T47D (cell line): Measurements from ENCODE around the gene ANKRD42.
A peak's percentile ranks its signal among the peaks of the same experiment; 100 is the strongest.

Experiments used
- DNase-seq, 2 experiments: peaks; one replicate each; pipeline versions ENCODE4 v3.0.0 to v3.0.0-alpha.2; 2011 to 2012; ENCODE audit warnings: low read depth in 1 of 2, low spot score in 1 of 2
- JUND ChIP-seq: IDR thresholded peaks from 2 replicates; pipeline ENCODE4 v1.6.1; 2012; ENCODE audit warnings: low read depth
- in situ Hi-C: cut with HindIII; loops from 2 replicates; pipeline ENCODE4 v1.10.0; 2016; ENCODE audit warnings: low sequenced_read_pairs, low pct_unique_long_range_greater_than_20kb

Gene ANKRD42

DNA sequence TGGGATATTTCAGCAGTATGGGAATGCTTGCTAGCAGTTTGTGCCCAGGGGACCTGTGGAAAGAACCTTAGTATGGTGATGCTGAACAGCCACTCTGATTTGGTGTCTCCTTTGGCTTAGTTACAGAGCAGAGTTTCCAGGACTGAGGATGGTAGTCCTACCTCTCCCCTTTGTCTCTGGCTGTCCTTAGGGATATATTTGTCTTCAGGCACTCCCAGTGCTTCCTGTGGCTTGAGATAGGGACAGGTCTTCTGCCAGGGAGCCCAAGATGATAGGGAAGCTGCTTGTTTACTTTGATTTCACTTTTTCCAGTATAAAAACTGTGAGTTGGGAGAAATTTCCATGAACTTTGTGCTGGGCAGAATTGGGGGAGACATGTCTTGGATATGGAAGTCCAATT lies 28.2 kb downstream of the ANKRD42 start:
- DNase-seq = no peak
- TF ChIP-seq JUND = no peak
- in situ Hi-C loops = no loop called here

DNA sequence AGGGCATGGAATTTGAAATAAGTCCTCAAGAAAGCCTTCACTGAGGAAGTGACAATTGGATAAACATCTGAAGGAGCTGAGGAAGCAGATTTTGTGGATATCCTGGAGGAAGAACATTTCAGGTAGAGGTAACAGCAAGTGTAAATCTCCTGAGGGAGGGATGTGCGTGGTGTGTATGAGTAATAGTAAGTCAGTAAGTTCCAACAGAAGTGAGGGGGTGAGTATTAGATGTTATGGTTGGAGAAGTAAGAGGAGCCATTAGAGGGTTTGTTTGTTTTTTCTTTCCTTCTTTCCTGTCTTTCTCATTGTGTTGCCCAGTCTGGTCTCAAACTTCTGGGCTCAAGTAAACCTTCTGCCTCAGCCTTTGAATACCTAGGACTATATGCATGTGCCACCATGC lies 29.0 kb downstream of the ANKRD42 start:
- TF ChIP-seq JUND = no peak
- in situ Hi-C loops = no loop called here
- no peak for DNase-seq

DNA sequence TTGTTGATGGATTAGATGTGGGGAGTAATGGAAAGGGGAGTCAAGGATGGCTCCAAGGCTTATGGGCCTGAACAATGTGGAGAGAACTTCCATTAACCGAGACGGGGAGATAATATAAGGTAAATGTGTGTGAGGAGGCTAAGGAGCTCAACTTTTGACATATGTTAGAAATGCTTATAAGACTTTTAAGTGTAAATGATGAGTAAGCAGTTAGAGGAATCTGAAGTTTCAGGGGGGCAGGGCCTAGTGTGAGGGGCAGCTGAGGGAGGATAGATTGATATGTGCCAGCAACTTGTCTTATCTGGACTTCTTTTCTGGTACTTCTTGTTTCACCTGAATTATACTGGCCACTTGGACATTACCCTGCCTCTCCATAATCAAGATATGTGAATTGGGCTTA lies 29.9 kb downstream of the ANKRD42 start:
- DNase-seq = no peak
- no peak for TF ChIP-seq JUND
- in situ Hi-C loops = no loop called here

DNA sequence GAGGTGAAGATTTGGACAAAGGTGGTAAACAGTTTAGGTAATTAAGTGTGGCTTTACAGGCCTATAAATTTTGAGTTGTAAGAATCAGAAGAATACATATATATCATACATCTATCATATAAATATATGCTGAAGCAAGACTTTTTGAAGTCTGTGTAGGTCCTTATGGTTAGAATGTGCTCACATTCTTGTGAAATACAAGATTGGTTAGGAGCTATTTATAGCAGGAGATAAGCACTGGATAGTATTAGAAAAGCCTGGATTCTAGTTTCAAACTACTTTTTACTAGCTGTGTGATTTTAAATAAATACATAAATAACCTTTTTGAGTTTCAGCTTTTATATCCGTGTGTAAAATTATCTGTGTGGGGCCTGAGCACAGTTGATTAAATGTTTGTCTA lies 42.3 kb downstream of the ANKRD42 start:
- DNase-seq = no peak
- in situ Hi-C loops = no loop called here
- no peak for TF ChIP-seq JUND

DNA sequence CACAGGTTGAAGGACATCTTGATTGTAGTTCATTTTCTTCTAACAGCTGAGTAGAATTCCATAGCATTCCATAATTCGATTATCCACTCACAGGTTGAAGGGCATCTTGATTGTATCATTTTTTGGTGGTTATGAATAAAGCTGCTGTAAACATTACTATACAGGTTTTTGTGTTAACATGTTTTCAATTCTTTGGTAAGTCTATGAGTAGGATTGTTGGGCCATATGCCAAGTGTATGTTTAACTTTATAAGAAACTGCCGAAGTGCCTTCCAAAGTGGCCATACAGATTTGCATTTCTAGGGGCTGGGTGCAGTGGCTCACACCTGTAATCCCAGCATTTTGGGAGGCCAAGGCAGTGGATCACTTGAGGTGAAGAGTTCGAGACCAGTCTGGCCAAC lies 44.6 kb downstream of the ANKRD42 start:
- DNase-seq = no peak
- TF ChIP-seq JUND = no peak
- in situ Hi-C loops = no loop called here

DNA sequence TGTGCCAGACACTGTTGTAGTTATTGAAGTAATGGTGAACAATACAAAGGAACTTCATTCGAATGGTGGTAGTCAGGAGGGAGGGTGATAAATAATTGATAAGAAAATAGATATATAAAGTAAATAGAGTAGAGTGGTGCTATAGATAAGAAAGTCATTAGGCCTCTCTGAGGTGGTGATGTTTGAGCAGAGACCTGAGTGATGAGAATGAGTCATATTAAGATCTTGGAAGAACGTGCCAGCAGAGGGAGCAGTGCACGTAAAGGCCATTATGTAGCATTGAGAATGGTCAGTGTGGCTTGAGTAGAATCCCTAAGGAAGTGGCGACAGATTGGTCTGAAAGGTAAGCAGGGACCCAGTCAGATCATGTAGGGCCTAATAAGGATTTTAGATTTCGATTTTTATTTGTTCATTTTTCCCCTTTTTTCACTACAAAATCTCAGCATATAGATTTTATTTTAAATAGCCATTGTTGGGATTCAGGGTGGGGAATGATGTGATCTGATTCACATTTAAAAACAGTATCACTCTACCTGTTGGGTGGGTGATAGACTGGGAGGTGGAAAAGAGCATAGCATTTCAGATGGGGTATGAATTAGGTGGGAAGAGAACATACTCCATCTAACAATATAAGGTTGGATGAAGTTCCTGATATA lies 47.9 kb downstream of the ANKRD42 start:
- no peak for TF ChIP-seq JUND
- DNase-seq = peak; percentile 33 to 88
- in situ Hi-C loops = no loop called here

DNA sequence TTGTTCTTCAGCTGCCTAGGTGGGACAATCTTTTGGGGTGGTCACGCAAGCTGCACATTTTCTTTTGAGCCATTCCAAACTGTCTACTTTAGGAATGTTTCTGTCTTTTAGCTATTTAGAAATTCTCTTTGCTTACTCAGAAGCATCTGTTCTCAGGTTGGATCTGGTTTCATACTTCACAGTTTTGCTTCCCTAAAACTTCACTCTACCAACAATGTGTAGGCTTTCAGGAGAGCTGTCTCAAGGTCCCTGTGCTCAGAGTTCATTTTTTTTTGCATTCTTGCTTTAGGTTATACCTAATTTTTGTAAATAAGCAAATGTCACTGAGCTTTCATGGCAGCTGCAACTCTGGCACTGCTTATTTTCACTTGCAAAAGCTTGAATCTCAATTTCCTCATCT lies 55.9 kb downstream of the ANKRD42 start:
- DNase-seq = no peak
- no peak for TF ChIP-seq JUND
- in situ Hi-C loops = no loop called here

DNA sequence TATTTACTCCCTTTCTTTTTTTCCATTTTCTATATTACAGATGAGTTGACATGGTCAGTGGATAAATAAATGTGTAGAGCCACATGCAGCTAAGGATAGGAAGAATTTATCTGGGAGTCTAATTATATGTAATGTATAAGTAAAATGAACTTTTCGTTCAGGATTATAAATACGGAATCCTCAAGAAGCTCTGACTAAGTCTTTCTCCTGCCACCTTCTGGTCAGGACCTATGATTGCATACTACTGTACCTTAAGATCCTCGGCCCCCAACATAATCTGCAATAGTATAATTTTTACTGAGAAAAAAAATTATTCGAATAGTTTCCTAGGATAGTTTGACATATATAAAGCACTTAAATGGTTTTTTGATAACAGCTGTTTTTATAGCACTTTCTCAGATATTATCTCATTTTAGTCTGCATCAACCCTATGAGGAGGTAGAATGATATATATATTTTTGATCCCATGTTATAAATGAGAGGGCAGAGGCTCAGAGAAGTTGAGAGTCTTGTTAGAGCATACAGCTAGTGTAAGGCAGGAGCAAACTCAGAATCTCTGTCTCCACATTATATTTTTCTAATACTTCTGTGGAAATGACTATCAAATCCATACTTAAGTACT lies 56.6 kb downstream of the ANKRD42 start:
- DNase-seq = peak; percentile 41 to 67
- TF ChIP-seq JUND = no peak
- in situ Hi-C loops = no loop called here

DNA sequence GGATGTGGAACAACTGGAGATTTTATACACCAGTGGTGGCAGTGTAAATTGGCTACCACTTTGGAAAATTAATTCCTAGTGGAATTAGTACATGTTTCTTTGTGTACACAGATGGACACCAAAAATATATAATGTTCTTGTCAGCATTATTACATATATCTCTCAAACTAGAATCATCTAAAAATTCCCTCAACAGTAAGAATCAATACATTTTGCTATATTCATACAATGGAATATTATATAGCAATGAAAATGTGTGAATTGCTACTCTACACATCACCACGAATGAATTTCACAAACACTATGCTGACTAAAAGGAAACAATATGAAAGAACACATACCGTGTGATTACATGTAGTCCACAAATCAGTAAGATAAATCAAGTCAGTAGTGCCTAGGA lies 58.8 kb downstream of the ANKRD42 start:
- no peak for DNase-seq
- in situ Hi-C loops = no loop called here
- no peak for TF ChIP-seq JUND

DNA sequence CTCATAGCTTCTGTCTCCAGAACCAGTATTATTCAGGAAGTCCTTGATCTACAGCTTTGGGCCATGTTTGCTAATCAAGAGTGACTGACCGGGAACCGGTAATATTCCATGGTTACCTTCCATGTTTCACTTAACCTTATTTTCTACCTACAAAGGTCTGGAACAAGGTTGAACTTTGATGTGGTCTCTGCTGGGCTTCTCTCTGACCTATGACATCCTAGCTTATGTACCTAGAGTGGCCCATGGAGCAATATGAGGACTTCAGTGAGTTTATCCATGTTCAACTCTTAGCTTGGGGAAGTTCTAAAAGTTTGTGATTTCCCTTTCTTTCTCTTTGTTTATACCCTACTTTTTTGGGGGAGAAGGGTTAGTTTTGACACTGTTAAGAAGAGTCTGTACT lies 59.4 kb downstream of the ANKRD42 start:
- no peak for TF ChIP-seq JUND
- in situ Hi-C loops = no loop called here

DNA sequence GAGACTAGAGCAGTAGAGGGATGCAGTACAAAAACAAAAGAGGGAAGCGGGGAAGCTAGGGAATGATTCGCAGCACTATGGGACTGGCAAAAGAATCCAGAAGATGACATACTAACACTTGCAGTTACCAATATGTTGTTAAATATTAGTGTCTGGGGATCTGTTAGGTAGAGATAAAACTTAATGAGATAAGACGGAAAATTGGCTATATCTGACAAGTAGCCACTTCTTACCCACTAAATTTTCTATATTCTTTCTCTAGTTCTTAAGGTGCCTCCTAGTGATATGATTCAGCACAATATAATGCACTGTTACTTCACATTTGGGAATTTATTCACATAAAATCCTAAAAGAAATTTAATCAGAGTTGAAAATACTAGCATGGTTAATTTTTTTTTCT lies 61.9 kb downstream of the ANKRD42 start:
- DNase-seq = no peak
- TF ChIP-seq JUND = no peak
- in situ Hi-C loops = no loop called here

More for the DNA sequence above, 59.4 kb downstream of the ANKRD42 start:
- DNase-seq = no peak

DNA sequence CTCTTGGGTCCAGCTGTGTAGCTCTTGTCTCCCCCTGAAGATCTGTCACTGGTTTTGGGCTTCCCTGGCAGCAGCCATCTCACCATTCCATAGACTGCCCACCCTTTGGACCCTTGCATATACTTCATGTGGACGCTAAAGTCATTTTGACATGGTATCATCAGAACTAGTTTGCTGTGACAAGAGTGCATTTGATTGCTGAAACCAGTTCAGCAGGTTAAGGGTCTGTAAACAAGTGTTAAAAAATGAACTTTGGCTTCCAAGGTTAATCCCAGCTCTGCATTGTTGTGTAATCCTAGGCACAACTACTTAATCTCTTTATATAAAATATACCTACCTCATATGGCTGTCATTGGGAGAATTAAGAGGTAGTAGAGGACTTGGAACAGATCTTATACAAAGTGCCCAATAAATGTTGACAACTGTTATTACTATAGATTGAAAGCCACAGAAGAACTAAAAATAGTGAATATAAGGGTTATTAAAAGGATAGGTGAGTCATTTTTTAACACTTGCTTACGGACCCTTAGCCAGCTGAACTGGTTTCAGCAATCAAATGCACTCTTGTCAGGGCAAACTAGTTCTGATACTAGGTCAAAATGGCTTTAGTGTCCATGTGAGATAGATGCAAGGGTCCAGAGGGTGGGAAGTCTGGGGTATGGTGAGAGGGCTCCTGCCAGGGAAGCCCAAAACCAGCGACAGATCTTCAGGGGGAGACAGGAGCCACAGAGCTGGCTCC lies 63.3 kb downstream of the ANKRD42 start:
- no peak for TF ChIP-seq JUND
- DNase-seq = no peak
- in situ Hi-C loops = no loop called here

DNA sequence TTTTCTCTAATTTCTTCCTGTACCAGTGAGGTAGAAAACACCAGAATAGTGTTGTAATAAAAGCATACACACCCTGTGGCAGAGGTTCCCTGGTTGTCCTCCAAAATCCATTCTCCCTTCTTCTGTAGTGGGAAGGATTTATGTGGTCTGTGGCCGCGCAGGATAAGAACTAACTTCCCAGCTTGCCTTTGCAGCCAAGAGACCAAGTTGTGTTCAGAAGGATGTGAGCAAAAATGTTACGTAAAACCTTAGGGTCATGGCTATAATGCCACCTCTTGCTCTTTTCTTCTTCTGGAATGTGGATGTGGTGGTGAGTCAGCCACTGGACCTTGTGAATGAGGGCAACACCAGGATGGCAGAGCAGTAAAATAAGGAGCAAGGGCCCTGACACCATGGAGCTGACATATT lies 64.3 kb downstream of the ANKRD42 start:
- peak in 1 of 2 experiments; percentile 10 for DNase-seq
- in situ Hi-C loops = no loop called here
- TF ChIP-seq JUND = no peak
